Activated gamma-delta T cell treated with Interleukin-2 at 50 U/mL for 16 hours (primary cell): ENCODE measurements around the gene GOLGA1.
"Not testable (repeated sequence)": the region's sequence is repeated elsewhere in the genome, so short reads cannot be mapped to it uniquely, and the experiment has no call there.

Source experiments
- DNase-seq: peaks from one replicate; pipeline ENCODE4 v3.0.0-alpha.2; 2020

Gene GOLGA1

GRCh38 chr9:124857533-124858162 lies 83.2 kb downstream of the GOLGA1 start:
- no peak for DNase-seq

GRCh38 chr9:124855944-124856765 lies 84.7 kb downstream of the GOLGA1 start:
- DNase-seq, result no peak

GRCh38 chr9:124855566-124855943 lies 85.3 kb downstream of the GOLGA1 start:
- DNase-seq, result no peak

- no peak for DNase-seq
Observed at GRCh38 chr9:124854822-124855221, 86.1 kb downstream of the GOLGA1 start.

GRCh38 chr9:124854161-124854560 lies 86.7 kb downstream of the GOLGA1 start:
- no peak for DNase-seq

GRCh38 chr9:124853605-124854143 lies 87.2 kb downstream of the GOLGA1 start:
- no peak for DNase-seq

- DNase-seq, result peak; percentile 70
Observed at GRCh38 chr9:124852829-124853531, 87.9 kb downstream of the GOLGA1 start, which contains the start of gene WDR38. Gene WDR38 (plus strand): TSS chr9:124853460. CDS start chr9:124853532, 72 bp downstream.

GRCh38 chr9:124852121-124852828 lies 88.6 kb downstream of the GOLGA1 start:
- DNase-seq, result no peak

GRCh38 chr9:124849801-124850200 lies 91.1 kb downstream of the GOLGA1 start:
- no peak for DNase-seq

- DNase-seq, result no peak
Observed at GRCh38 chr9:124846969-124847368, 93.9 kb downstream of the GOLGA1 start.

GRCh38 chr9:124846467-124846866 lies 94.4 kb downstream of the GOLGA1 start:
- not testable (repeated sequence) for DNase-seq

- DNase-seq, result no peak
Observed at GRCh38 chr9:124844291-124844690, 96.6 kb downstream of the GOLGA1 start.

- DNase-seq, result no peak
Observed at GRCh38 chr9:124843456-124844034, 97.3 kb downstream of the GOLGA1 start.

- DNase-seq, result no peak
Observed at GRCh38 chr9:124841075-124841821, 99.6 kb downstream of the GOLGA1 start.

GRCh38 chr9:124840300-124840833 lies 100.5 kb downstream of the GOLGA1 start:
- DNase-seq, result no peak

- DNase-seq, result no peak
Observed at GRCh38 chr9:124839612-124840299, 101.1 kb downstream of the GOLGA1 start.

GRCh38 chr9:124838567-124839275 lies 102.2 kb downstream of the GOLGA1 start:
- DNase-seq, result not testable (repeated sequence)

- DNase-seq, result not testable (repeated sequence)
Observed at GRCh38 chr9:124838132-124838531, 102.8 kb downstream of the GOLGA1 start.

- DNase-seq, result no peak
Observed at GRCh38 chr9:124835026-124835557, 105.8 kb downstream of the GOLGA1 start.

- no peak for DNase-seq
Observed at GRCh38 chr9:124834591-124834990, 106.3 kb downstream of the GOLGA1 start.
